Esophagus muscularis mucosa (tissue), 4 donors: ENCODE measurements around the gene MAP6D1. TPM values are rescaled to one million over a fixed set of nuclear protein-coding genes. Genes with fewer than 3 reads are reported as not detected.

Source experiments
- DNase-seq: peaks from one replicate; pipeline ENCODE4 v3.0.0-alpha.2; 2017; ENCODE audit errors: extremely low spot score
- H3K27ac ChIP-seq, 4 donors: fragments of 200-600 bp; sonication (generic); replicated peaks in 1 of 4; 1 replicate in 3 of 4; 2 replicates in 1 of 4; pipeline ENCODE4 v1.5.1; 2016 to 2019; ENCODE audit warnings: mild to moderate bottlenecking in 1 of 4
- H3K27me3 ChIP-seq, 4 donors: fragments of 200-600 bp; sonication (generic); one replicate each; pipeline versions ENCODE4 v1.5.1 to v1.6.0; 2016 to 2019
- H3K36me3 ChIP-seq, 4 donors: fragments of 200-600 bp; sonication (generic); one replicate each; pipeline ENCODE4 v1.5.1; 2016 to 2019
- H3K4me1 ChIP-seq, 4 donors: fragments of 200-600 bp; sonication (generic); one replicate each; pipeline ENCODE4 v1.5.1; 2016 to 2019
- H3K4me3 ChIP-seq, 4 donors: fragments of 200-600 bp; sonication (generic); 1 replicate in 2 of 4; 2 replicates in 2 of 4; pipeline ENCODE4 v1.5.1; 2016 to 2019; ENCODE audit warnings: mild to moderate bottlenecking in 4 of 4, moderate library complexity in 1 of 4
- H3K9me3 ChIP-seq, 4 donors: fragments of 200-600 bp; sonication (generic); 1 replicate in 3 of 4; 2 replicates in 1 of 4; pipeline ENCODE4 v1.5.1; 2016 to 2019
- EP300 ChIP-seq: sonication (generic); formaldehyde crosslinking; IDR thresholded peaks from one replicate; pipeline ENCODE4 v1.6.1; 2017; ENCODE audit warnings: antibody characterized with exemption
- POLR2A ChIP-seq: fragments of 450-650 bp; IDR thresholded peaks from one replicate; pipeline ENCODE4 v1.6.1; 2017; ENCODE audit warnings: antibody characterized with exemption, moderate library complexity, mild to moderate bottlenecking, low read depth
- POLR2AphosphoS5 ChIP-seq, 2 donors: sonication (generic); formaldehyde crosslinking; IDR thresholded peaks; one replicate each; pipeline ENCODE4 v1.6.1; 2017; ENCODE audit warnings: antibody characterized with exemption in 2 of 2
- WGBS: methylation state at CpG from one replicate; pipeline ENCODE4 v1.1.5; 2018; 5-methylcytosine and 5-hydroxymethylcytosine counted together
- intact Hi-C: fragments of 100-400 bp; cut with DNase I; formaldehyde crosslinking; loops from one replicate; pipeline ENCODE4 v1.15.1; 2023
- total RNA-seq, 4 donors: library from RNA; depleted of rRNA; stranded (reverse); fragments of >200 nt; gene quantifications; one replicate each; pipeline versions ENCODE4 v1.1.0 to v1.2.1, GENCODE V29; 2016
- TF ChIP-seq, protein P1 (sequence below), 3 experiments: fragments of 200-600 bp in 2 of 3; fragments of 450-650 bp in 1 of 3; sonication (generic) in 2 of 3; IDR thresholded peaks; one replicate each; pipeline ENCODE4 v1.5.1; 2017 to 2019; ENCODE audit warnings: antibody characterized with exemption in 3 of 3, mild to moderate bottlenecking in 2 of 3, moderate library complexity in 1 of 3

Gene MAP6D1
- total RNA-seq, 4 donors from 2014 or later = 0.42 to 2.9 (median 2.4) TPM

DNA sequence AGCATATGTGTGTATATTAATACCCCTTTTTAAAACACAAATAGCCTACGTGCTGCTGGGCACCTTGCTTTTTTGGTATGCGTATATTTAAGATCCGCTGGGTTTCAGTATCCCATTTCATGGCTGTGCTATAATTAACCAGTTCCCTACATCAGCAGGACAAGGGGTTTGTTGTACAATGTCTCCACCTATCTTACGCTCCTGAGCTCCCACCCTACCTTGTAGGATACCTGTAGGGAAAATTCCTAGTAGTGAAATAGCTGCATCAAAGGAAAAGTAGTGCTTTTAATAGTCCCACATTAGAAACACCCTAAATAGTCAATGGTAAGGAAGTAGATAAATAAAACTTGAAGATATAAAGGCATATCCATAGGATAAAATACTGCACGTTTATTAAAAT is 1.4 kb downstream of the MAP6D1 start:
- H3K4me3 ChIP-seq = no peak overlapping the region
- H3K4me1 ChIP-seq = peaks cover 14 to 23% (median 20%) of the 10 kb centered on the region in 4 donors
- no peak for TF ChIP-seq EP300
- TF ChIP-seq POLR2A = no peak
- TF ChIP-seq, protein P1, sequence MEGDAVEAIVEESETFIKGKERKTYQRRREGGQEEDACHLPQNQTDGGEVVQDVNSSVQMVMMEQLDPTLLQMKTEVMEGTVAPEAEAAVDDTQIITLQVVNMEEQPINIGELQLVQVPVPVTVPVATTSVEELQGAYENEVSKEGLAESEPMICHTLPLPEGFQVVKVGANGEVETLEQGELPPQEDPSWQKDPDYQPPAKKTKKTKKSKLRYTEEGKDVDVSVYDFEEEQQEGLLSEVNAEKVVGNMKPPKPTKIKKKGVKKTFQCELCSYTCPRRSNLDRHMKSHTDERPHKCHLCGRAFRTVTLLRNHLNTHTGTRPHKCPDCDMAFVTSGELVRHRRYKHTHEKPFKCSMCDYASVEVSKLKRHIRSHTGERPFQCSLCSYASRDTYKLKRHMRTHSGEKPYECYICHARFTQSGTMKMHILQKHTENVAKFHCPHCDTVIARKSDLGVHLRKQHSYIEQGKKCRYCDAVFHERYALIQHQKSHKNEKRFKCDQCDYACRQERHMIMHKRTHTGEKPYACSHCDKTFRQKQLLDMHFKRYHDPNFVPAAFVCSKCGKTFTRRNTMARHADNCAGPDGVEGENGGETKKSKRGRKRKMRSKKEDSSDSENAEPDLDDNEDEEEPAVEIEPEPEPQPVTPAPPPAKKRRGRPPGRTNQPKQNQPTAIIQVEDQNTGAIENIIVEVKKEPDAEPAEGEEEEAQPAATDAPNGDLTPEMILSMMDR (IDR thresholded peaks at IDR 0.05) = no peak
- TF ChIP-seq POLR2AphosphoS5 (IDR thresholded peaks at IDR 0.05) = no peak
- H3K27ac ChIP-seq = no peak overlapping the region
- intact Hi-C loops = no loop called here
- DNase-seq = no peak
- no peaks in the 10 kb centered on the region for H3K27me3 ChIP-seq
- H3K36me3 ChIP-seq = peaks cover 0 to 19% (median 10%) of the 10 kb centered on the region in 4 donors
- H3K9me3 ChIP-seq = no peaks in the 10 kb centered on the region
- WGBS = 83% methylated on average over 5 of the region's 5 CpGs

DNA sequence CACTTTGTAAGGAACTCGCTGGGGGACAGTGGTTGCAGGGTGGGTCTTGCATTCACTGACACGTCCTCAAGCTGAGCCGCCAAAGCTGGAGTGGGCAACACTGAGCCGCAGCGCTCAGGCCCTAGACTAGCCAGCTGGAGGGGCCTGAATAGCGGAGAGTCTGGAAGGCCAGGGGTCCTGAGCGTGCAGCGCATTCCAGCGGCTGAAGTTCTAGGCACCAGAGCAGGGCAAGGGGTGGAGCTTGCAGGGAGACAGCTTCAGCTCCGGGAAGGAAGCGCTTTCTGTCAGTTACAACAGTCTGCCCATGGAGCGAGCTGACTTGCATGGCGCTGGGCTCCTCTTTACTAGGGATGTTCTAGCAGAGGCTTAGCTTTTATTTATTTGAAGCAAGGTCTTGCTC is 2.7 kb downstream of the MAP6D1 start:
- H3K9me3 ChIP-seq = no peaks in the 10 kb centered on the region
- H3K36me3 ChIP-seq = peaks cover 0 to 8% (median 3%) of the 10 kb centered on the region in 4 donors
- H3K4me1 ChIP-seq = peaks cover 14 to 23% (median 20%) of the 10 kb centered on the region in 4 donors
- DNase-seq = no peak
- WGBS = 74% methylated on average over 3 of the region's 13 CpGs
- intact Hi-C loops = no loop called here
- no peak for TF ChIP-seq POLR2A
- TF ChIP-seq, protein P1 (IDR thresholded peaks at IDR 0.05) = no peak
- H3K27ac ChIP-seq = no peak overlapping the region
- H3K27me3 ChIP-seq = no peaks in the 10 kb centered on the region
- no peak overlapping the region for H3K4me3 ChIP-seq

DNA sequence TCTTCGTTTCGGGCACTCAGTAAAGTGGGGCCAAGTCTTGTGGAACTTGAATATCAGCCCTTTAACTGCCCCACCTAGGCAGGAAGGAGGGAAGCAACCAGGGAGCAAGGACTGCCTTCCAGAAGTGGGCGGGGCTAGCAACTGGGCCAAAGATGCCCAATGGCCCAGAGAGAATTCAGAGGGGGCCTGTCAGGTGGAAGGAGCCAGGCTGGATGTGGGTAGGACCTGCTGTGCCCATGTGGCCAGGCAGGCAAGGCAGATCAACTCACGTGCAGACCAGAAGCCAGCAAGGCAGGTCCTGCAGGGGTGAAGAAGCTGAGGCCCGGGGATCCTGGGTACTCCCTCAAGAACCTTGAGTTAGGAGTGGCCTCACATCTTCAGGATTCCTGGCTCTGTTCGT is 5.5 kb downstream of the MAP6D1 start:
- Histone ChIP-seq H3K4me3 (no peak overlapping the region), H3K27me3 (no peaks in the 10 kb centered on the region), H3K4me1 (peaks cover 6 to 16% (median 11%) of the 10 kb centered on the region in 4 donors), H3K9me3 (no peaks in the 10 kb centered on the region), H3K27ac (no peak overlapping the region), H3K36me3 (peaks cover 0 to 24% (median 16%) of the 10 kb centered on the region in 4 donors)
- TF ChIP-seq POLR2A (no peak), POLR2AphosphoS5 (IDR thresholded peaks at IDR 0.05) (no peak), EP300 (no peak)
- TF ChIP-seq, protein P1 (IDR thresholded peaks at IDR 0.05) = no peak
- DNase-seq = no peak
- intact Hi-C loops = no loop called here
- 84% methylated on average over 6 of the region's 6 CpGs for WGBS

DNA sequence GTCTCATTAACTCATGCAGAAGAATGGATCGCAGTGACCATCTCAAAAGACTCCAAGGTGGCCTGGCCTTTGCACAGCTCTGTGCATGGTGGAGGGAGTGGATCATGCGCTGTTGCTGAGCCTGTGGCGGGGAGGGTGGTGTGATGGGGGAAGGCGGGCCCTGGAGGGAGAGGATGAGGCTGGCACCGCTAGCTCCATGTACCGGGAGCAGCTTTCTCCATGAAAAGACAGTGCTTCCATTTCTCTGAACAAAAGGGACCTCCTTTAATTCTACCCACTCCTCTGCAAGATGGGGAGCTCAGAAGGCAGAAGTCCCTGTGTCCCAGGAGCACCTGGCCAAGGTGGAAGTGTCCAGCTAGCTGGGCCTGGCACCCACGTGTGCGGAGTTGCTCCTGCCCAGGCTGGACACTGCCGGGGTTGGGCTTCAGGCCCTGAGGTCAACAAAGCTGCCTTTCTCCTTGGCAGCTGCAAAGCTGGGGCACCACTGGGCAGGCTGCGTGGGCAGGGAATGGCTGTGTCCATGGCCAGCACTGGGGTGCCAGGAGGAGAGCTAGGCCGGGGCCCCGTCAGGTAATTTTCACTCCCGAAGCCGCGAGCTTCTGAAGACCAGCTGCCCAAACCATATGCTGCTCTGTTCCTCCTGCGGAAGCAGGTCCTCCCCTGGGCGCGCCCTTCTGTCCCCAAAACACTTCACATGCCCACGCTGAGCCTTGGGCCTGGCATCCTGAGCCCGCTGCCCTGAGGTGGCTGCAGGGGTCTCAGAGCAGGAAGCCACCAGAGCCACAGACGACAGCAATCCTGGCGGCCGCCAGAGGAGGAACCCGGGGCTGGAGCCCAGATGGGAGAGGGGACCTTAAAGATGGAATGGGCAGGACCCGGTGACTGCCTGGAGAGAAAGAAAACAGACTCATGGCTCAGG is 6.4 kb downstream of the MAP6D1 start:
- intact Hi-C loops = no loop called here
- DNase-seq = no peak
- no peak overlapping the region for H3K4me3 ChIP-seq
- peaks cover 0 to 12% (median 3%) of the 10 kb centered on the region in 4 donors for H3K4me1 ChIP-seq
- no peak for TF ChIP-seq EP300
- TF ChIP-seq POLR2AphosphoS5 (IDR thresholded peaks at IDR 0.05) = no peak
- TF ChIP-seq POLR2A = no peak
- TF ChIP-seq, protein P1 (IDR thresholded peaks at IDR 0.05) = no peak
- H3K36me3 ChIP-seq = peaks cover 0 to 24% (median 16%) of the 10 kb centered on the region in 4 donors
- H3K27me3 ChIP-seq = no peaks in the 10 kb centered on the region
- no peaks in the 10 kb centered on the region for H3K9me3 ChIP-seq
- WGBS = 89% methylated on average over 23 of the region's 25 CpGs
- no peak overlapping the region for H3K27ac ChIP-seq
